Nephron progenitor cell (in vitro differentiated cells): ENCODE data around the gene TRIM25.

Source experiments
- DNase-seq: peaks from one replicate; pipeline ENCODE4 v3.0.0; 2021
- H3K27ac Mint-ChIP-seq: 2 replicates; pipeline ENCODE4 v1.8.0; 2021; ENCODE audit warnings: mild to moderate bottlenecking, moderate library complexity, mixed read lengths
- H3K27me3 Mint-ChIP-seq: 2 replicates; pipeline ENCODE4 v1.8.0; 2021; ENCODE audit warnings: mild to moderate bottlenecking, low read depth, mixed read lengths; ENCODE audit not compliant: poor library complexity
- H3K36me3 Mint-ChIP-seq: 2 replicates; pipeline ENCODE4 v1.8.0; 2021; ENCODE audit warnings: low read depth, mixed read lengths
- H3K4me1 Mint-ChIP-seq: 2 replicates; pipeline ENCODE4 v1.8.0; 2021; ENCODE audit warnings: mixed read lengths
- H3K4me3 Mint-ChIP-seq: 2 replicates; pipeline ENCODE4 v1.8.0; 2021; ENCODE audit warnings: mild to moderate bottlenecking, moderate library complexity, mixed read lengths
- H3K9me3 Mint-ChIP-seq: 2 replicates; pipeline ENCODE4 v1.8.0; 2021; ENCODE audit warnings: mild to moderate bottlenecking, moderate library complexity, mixed read lengths
- TF ChIP-seq, protein P1 (sequence below): fragments of 200-600 bp; sonication (generic); IDR thresholded peaks from 2 replicates; pipeline ENCODE4 v1.5.0; 2021; ENCODE audit warnings: antibody characterized with exemption

Gene TRIM25

DNA sequence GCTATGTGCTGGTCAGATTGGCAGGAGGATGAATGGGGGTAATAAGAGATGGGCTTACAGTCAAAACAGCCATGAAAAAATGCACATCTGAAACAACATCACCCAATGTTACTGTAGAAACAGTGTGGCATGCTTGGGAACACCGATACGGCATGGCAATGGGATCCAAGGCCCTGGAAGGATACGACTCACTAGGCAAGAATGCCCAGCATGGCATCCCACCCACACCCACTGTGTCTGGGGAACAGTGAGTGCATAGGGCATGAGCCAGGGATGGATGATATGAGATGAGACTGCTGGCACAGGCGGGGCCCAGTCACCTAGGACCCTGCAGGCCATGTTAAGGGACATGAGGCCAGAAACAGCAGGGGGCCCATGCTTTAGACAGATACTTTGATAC is 11.5 kb downstream of the TRIM25 start:
- H3K27ac Mint-ChIP-seq = no peak overlapping the region
- no peak overlapping the region for H3K4me3 Mint-ChIP-seq
- DNase-seq = no peak
- peaks cover 6% of the 10 kb centered on the region for H3K9me3 Mint-ChIP-seq
- TF ChIP-seq, protein P1, sequence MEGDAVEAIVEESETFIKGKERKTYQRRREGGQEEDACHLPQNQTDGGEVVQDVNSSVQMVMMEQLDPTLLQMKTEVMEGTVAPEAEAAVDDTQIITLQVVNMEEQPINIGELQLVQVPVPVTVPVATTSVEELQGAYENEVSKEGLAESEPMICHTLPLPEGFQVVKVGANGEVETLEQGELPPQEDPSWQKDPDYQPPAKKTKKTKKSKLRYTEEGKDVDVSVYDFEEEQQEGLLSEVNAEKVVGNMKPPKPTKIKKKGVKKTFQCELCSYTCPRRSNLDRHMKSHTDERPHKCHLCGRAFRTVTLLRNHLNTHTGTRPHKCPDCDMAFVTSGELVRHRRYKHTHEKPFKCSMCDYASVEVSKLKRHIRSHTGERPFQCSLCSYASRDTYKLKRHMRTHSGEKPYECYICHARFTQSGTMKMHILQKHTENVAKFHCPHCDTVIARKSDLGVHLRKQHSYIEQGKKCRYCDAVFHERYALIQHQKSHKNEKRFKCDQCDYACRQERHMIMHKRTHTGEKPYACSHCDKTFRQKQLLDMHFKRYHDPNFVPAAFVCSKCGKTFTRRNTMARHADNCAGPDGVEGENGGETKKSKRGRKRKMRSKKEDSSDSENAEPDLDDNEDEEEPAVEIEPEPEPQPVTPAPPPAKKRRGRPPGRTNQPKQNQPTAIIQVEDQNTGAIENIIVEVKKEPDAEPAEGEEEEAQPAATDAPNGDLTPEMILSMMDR = no peak
- H3K4me1 Mint-ChIP-seq = peaks cover 44% of the 10 kb centered on the region
- peaks cover 64% of the 10 kb centered on the region for H3K36me3 Mint-ChIP-seq
- H3K27me3 Mint-ChIP-seq = no peaks in the 10 kb centered on the region

DNA sequence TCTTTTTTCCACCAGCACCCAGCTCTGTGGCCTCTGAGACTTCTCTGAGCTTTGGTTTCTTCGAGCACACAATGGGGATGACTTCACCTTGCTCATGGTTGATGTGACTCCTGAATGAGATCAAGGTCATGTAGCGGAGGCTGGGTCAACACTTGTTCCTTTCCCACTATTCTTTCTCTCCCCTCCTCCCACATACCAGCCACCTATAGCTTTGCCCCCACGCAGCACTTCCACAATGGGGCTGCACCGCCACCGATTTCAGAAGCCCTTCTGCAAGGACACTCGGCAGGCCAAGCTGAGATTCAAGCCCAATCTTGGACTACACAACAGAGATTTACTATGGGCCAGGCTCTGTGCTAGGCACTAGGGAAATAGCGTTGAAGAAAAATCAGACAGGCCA is 14.4 kb downstream of the TRIM25 start:
- Mint-ChIP-seq H3K4me1 (peaks cover 66% of the 10 kb centered on the region), H3K9me3 (peaks cover 5% of the 10 kb centered on the region), H3K27ac (peak overlapping the region; percentile 65), H3K27me3 (peaks cover 2% of the 10 kb centered on the region), H3K4me3 (no peak overlapping the region), H3K36me3 (peaks cover 50% of the 10 kb centered on the region)
- no peak for DNase-seq
- TF ChIP-seq, protein P1 = no peak

DNA sequence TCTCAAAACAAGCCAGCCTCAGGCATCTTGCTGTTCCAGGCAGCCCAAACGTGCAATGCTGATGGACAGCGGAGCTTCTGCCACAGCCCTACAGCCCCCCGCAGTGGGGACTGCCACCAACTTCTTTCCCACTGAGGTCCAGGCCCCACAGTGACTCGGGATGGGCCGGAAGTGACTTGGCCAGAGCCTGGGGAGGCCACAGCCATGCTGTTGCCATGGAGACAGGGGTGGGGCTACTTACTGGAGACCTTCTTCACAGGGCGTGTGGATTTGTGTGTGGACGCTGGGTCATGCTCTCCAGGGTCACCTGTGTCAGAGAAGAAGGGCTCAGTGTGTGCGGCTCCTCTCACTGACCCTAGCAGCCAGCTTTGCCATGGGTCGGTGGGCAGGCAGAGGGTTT is 15.0 kb downstream of the TRIM25 start:
- peaks cover 69% of the 10 kb centered on the region for H3K4me1 Mint-ChIP-seq
- peaks cover 46% of the 10 kb centered on the region for H3K36me3 Mint-ChIP-seq
- peaks cover 2% of the 10 kb centered on the region for H3K27me3 Mint-ChIP-seq
- DNase-seq = peak; percentile 20
- H3K27ac Mint-ChIP-seq = peak overlapping the region; percentile 65
- TF ChIP-seq, protein P1 = no peak
- no peaks in the 10 kb centered on the region for H3K9me3 Mint-ChIP-seq
- no peak overlapping the region for H3K4me3 Mint-ChIP-seq

DNA sequence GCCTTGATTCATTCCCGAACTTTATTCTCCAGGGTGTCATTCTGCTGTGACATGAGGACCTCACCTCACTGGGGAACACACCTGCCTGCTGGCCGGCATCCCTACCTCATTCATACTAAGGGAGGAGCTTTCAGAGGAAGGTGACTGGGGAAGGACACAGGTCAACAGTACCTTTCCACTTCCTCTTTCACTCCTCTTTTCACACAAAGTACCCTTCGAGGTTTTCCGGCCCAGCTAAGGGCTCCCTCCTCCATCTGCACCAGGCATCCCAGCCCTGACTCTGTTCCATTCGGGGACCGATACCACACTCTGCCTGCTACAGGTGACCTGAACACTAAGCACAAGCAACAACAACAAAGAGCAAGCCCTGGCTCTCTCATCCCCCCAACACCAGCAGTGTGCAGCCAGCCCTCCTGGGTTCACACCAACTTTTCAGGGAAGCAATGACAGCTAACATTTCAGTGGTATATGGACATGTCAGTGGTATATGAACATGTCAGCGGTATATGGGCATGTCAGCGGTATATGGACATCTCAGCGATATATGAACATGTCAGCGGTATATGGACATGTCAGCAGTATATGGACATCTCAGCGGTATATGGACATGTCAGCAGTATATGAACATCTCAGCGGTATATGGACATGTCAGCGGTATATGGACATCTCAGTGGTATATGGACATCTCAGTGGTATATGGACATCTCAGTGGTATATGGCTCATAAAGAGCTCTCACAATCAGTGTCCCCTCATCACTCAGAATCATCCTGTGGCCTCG is 16.0 kb downstream of the TRIM25 start:
- no peak for DNase-seq
- Mint-ChIP-seq H3K27ac (no peak overlapping the region), H3K4me3 (no peak overlapping the region), H3K4me1 (peaks cover 77% of the 10 kb centered on the region), H3K27me3 (peaks cover 2% of the 10 kb centered on the region), H3K36me3 (peaks cover 41% of the 10 kb centered on the region), H3K9me3 (no peaks in the 10 kb centered on the region)
- TF ChIP-seq, protein P1 = no peak

DNA sequence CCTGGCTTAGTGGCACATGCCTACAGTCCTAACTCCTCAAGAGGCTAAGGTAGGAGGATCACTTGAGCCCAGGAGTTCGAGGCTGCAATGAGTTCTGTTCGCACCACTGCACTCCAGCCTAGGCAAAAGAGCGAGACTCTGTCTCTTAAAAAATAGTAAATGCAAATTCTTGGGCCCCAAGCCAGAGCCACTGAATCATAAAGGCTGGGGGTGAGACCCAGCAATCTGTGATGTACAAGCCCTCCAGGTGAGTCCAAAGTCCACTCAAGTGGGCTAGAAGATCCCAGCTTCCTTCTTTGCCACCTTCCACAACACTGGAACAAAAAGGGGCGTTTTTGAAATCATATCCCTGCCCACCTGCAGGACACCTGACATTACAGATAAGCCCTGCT is 16.9 kb downstream of the TRIM25 start:
- TF ChIP-seq, protein P1 = no peak
- H3K27me3 Mint-ChIP-seq = peaks cover 2% of the 10 kb centered on the region

More for the DNA sequence above, 16.9 kb downstream of the TRIM25 start:
- H3K9me3 Mint-ChIP-seq = peaks cover 3% of the 10 kb centered on the region
- no peak overlapping the region for H3K27ac Mint-ChIP-seq
- peaks cover 41% of the 10 kb centered on the region for H3K36me3 Mint-ChIP-seq
- peaks cover 74% of the 10 kb centered on the region for H3K4me1 Mint-ChIP-seq
- no peak for DNase-seq
- H3K4me3 Mint-ChIP-seq = no peak overlapping the region
